HK-2 (cell line): Measurements from ENCODE around the gene SFTA2.

Experiments used
- DNase-seq: peaks from one replicate; pipeline ENCODE4 v3.0.0-alpha.2; 2018; ENCODE audit not compliant: unreplicated experiment

Gene SFTA2

GRCh38 chr6:30890646-30891449 lies 41.1 kb downstream of the SFTA2 start:
- DNase-seq, result no peak

DNA sequence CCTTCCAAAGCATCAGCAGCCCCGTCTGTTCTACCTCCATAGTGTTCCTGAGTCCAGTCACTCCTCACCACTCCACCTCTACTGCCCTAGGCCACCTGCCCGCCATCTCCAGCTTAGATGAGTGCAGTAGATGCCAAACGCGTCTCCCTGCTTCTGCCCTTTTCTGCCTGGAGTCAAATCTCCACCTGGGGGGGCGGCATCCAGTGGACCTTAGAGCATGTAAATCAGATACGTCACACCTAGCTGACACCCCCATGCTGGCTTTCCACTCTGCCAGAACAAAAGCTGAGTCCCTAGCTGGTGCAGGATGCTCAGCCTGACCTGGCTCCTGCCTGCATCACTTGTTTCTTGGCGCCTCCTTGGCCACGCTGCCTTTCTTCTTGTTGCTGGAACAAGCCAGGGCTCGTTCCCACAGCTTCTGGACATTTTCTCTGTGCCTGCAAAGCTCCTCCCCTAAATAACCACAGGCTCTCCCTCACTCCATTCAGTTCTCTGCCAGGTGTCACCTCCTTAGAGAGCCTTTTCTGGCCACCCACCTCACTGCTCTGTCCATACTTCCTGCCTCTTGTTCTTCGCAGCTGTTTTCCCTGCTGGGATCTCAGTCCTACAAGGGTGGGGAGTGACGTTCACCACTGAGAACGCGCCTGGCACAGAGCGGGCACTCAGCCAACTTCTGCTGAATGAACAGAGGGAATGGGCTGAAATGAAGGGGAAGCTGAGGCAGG lies 41.9 kb downstream of the SFTA2 start:
- DNase-seq, result no peak

- DNase-seq, result no peak
Measured at GRCh38 chr6:30889496-30889885, 42.5 kb downstream of the SFTA2 start.

DNA sequence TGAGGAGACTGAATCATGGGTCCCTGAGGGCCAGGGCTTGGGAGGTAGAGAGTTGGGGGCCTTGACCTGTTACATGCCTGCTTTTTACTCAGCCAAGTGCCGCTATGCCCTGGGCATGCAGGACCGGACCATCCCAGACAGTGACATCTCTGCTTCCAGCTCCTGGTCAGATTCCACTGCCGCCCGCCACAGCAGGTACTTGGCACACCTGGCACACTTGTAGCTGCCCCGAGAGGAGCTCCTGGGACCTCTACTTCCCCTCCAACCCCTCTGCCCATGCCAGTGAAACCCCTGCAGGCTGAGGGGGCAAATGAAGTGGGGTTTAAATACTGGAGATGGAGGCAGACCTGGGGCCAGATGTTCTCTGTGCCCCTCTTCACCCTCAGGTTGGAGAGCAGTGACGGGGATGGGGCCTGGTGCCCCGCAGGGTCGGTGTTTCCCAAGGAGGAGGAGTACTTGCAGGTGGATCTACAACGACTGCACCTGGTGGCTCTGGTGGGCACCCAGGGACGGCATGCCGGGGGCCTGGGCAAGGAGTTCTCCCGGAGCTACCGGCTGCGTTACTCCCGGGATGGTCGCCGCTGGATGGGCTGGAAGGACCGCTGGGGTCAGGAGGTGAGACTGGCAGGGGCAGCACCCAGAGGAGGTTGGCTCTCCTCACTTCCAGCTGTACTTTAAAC lies 43.0 kb downstream of the SFTA2 start:
- DNase-seq, result no peak

- no peak for DNase-seq
Measured at GRCh38 chr6:30887901-30888815, 43.8 kb downstream of the SFTA2 start.

- no peak for DNase-seq
Measured at GRCh38 chr6:30886897-30887255, 45.1 kb downstream of the SFTA2 start.

- DNase-seq, result peak; percentile 71
Measured at GRCh38 chr6:30885999-30886896, 45.7 kb downstream of the SFTA2 start.

DNA sequence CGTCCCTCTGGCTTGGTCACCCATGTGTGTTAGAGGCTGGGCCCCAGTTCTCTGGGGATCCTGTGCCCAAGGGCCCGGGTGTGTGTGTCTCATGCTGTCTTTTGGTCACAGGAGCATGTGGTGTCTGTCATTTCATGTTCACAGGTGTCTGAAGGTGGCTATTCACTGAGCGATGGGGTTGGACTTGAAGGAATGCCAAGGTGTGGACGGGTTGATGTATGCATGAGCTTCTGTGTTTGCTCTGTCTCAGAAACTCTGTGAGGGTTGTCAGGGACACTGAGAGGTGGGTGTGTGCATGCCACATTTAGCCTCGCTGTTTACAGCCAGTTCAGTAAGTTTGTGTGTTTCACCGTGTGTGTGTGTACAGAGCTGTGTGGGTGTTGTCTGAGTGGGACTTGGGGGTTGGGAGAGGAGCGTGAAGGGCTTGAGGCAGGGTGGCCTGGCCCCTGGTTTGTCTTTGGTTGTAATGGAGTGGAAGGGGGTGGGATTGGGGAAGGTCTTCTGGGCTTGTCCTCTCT lies 46.4 kb downstream of the SFTA2 start:
- DNase-seq, result peak; percentile 19

GRCh38 chr6:30884521-30885480 lies 47.2 kb downstream of the SFTA2 start:
- DNase-seq, result peak; percentile 70

- DNase-seq, result peak; percentile 78
Measured at GRCh38 chr6:30883685-30884520, 48.1 kb downstream of the SFTA2 start, which contains the start of gene DDR1. DDR1 (plus strand) TSS chr6:30884519; CDS start chr6:30888730, 4,211 bp downstream.

DNA sequence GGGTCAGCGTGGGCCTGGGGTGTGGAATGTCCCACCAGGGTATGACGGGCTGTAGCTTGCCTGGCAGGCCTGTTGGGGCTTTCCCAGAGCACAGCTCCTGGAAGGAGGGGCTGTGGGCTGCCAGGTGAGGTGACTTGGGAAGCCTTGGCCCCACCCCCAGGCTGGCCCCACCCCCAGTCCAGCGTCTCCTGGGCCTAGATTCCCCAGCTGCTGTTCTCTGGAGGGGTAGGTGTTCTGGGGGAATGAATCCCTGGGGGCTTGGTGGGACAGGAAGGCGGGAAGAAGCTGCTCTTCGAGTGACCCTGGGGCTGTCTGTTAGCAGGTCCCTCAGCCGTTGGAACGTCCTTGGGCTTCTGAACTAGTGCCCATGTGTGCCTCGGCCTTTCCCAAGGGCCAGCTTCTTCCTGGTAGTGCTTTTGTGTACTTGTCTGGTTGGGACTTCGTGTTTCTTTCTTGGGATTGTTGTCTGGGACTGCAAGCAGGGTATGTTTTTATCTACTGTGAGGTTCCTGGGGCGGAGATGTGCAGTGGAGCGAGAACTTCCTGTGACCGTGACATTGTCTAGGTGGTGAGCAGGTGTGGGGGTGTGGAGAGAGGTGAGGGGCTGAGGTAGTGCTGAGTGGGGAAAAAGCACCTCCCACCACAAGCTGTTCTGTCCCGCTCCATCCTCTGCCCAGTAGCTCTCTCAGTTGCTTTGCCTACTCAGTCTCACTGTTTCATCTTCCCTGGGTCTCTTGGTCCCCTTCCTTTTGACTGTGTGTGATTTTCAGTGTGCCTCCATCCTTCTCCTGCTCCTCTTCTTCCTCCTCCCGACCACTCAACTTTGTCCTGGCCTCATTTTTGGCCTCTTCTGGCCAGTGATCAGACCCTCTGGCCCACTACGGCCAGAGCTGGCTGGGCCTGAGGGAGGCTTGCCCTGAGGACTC lies 48.9 kb downstream of the SFTA2 start:
- DNase-seq, result peak; percentile 67

GRCh38 chr6:30882204-30882758 lies 49.7 kb downstream of the SFTA2 start:
- DNase-seq, result peak; percentile 52

- DNase-seq, result peak; percentile 30
Measured at GRCh38 chr6:30881392-30882203, 50.4 kb downstream of the SFTA2 start.
